Testis (tissue), 3 donors: ENCODE measurements around the gene ULK4. TPM values are rescaled to one million over a fixed set of nuclear protein-coding genes. Genes with fewer than 3 reads are reported as not detected.
"Not testable (repeated sequence)": the region's sequence is repeated elsewhere in the genome, so short reads cannot be mapped to it uniquely, and the experiment has no call there.

Source experiments
- DNase-seq: peaks from one replicate; pipeline ENCODE4 v3.0.0-alpha.2; 2019
- H3K27ac ChIP-seq, 2 donors: fragments of 200-600 bp; sonication (generic); one replicate each; pipeline ENCODE4 v1.5.1; 2019
- H3K27me3 ChIP-seq: fragments of 200-600 bp; sonication (generic); one replicate; pipeline ENCODE4 v1.5.1; 2019
- H3K36me3 ChIP-seq: fragments of 200-600 bp; sonication (generic); one replicate; pipeline ENCODE4 v1.5.1; 2017; ENCODE audit warnings: low read depth; ENCODE audit errors: missing control alignments
- H3K4me1 ChIP-seq: fragments of 200-600 bp; sonication (generic); one replicate; pipeline ENCODE4 v1.5.1; 2019
- H3K4me3 ChIP-seq, 2 donors: fragments of 200-600 bp; sonication (generic); one replicate each; pipeline ENCODE4 v1.5.1; 2017 to 2019
- H3K9me3 ChIP-seq: fragments of 200-600 bp; sonication (generic); one replicate; pipeline ENCODE4 v1.5.1; 2017
- POLR2A ChIP-seq: fragments of 450-650 bp; IDR thresholded peaks from one replicate; pipeline ENCODE4 v1.6.1; 2017; ENCODE audit warnings: antibody characterized with exemption, mild to moderate bottlenecking, moderate library complexity
- WGBS, 2 donors: methylation state at CpG; one replicate each; pipeline ENCODE4 v1.1.5; 2018; 5-methylcytosine and 5-hydroxymethylcytosine counted together
- intact Hi-C: fragments of 100-400 bp; cut with DNase I; formaldehyde crosslinking; loops from one replicate; pipeline ENCODE4 v1.15.1; 2023; ENCODE audit warnings: low total_unique reads
- polyA plus RNA-seq: library from polyadenylated mRNA; stranded (reverse); fragments of 350-450 nt; fragmentation: Illumina TruSeq; extraction: RNeasy Lipid Tissue Mini Kit (QIAGEN cat#74804); gene quantifications from one replicate; pipeline ENCODE4 v1.2.3, GENCODE V29; 2014; ENCODE audit warnings: low read depth, low replicate concordance; ENCODE audit not compliant: insufficient read depth
- total RNA-seq, 2 donors: library from RNA; depleted of rRNA; stranded (reverse); fragments of >200 nt; gene quantifications; one replicate each; pipeline ENCODE4 v1.2.3, GENCODE V29; 2016
- TF ChIP-seq, protein P1 (sequence below), 3 experiments: fragments of 450-650 bp in 2 of 3; fragments of 200-600 bp in 1 of 3; sonication (generic) in 1 of 3; IDR thresholded peaks; one replicate each; pipeline ENCODE4 v1.5.1; 2016 to 2019; ENCODE audit warnings: antibody characterized with exemption in 3 of 3, mild to moderate bottlenecking in 2 of 3, moderate library complexity in 1 of 3

The ULK4 gene
- total and polyA plus RNA-seq, 3 donors from 2014 or later: 45.7 to 91.6 (median 47.4) TPM

GRCh38 chr3:41880387-41880786, 81.5 kb downstream of the ULK4 start:
- Histone ChIP-seq H3K4me1 (no peaks in the 10 kb centered on the region), H3K4me3 (no peak overlapping the region), H3K27ac (no peak overlapping the region), H3K36me3 (no peaks in the 10 kb centered on the region), H3K27me3 (no peaks in the 10 kb centered on the region), H3K9me3 (no peaks in the 10 kb centered on the region)
- WGBS, 2 donors: 69 to 84% methylated on average over 2 of the region's 2 CpGs
- DNase-seq: no peak
- TF ChIP-seq, protein P1, sequence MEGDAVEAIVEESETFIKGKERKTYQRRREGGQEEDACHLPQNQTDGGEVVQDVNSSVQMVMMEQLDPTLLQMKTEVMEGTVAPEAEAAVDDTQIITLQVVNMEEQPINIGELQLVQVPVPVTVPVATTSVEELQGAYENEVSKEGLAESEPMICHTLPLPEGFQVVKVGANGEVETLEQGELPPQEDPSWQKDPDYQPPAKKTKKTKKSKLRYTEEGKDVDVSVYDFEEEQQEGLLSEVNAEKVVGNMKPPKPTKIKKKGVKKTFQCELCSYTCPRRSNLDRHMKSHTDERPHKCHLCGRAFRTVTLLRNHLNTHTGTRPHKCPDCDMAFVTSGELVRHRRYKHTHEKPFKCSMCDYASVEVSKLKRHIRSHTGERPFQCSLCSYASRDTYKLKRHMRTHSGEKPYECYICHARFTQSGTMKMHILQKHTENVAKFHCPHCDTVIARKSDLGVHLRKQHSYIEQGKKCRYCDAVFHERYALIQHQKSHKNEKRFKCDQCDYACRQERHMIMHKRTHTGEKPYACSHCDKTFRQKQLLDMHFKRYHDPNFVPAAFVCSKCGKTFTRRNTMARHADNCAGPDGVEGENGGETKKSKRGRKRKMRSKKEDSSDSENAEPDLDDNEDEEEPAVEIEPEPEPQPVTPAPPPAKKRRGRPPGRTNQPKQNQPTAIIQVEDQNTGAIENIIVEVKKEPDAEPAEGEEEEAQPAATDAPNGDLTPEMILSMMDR (IDR thresholded peaks at IDR 0.05): no peak
- no peak for TF ChIP-seq POLR2A
- intact Hi-C loops: loop anchor here (10.0 kb wide), 1 partner anchor 1556 kb away; no protein-coding TSS in a partner anchor

GRCh38 chr3:41877741-41878140, 84.2 kb downstream of the ULK4 start:
- intact Hi-C loops: loop anchor here (10.0 kb wide), 1 partner anchor 1293 kb away; no protein-coding TSS in a partner anchor
- not testable (repeated sequence) for H3K9me3 ChIP-seq, H3K4me3 ChIP-seq, H3K27me3 ChIP-seq, DNase-seq, H3K4me1 ChIP-seq, H3K36me3 ChIP-seq, H3K27ac ChIP-seq
- WGBS, 2 donors: 97 to 98% methylated on average over 9 of the region's 9 CpGs

GRCh38 chr3:41874022-41874421, 87.9 kb downstream of the ULK4 start:
- Histone ChIP-seq H3K9me3 (no peaks in the 10 kb centered on the region), H3K27ac (no peak overlapping the region), H3K4me1 (no peaks in the 10 kb centered on the region), H3K27me3 (no peaks in the 10 kb centered on the region), H3K4me3 (no peak overlapping the region), H3K36me3 (no peaks in the 10 kb centered on the region)
- no peak for DNase-seq
- intact Hi-C loops: loop anchor here (10.0 kb wide), 1 partner anchor 1289 kb away; no protein-coding TSS in a partner anchor
- 86 to 92% methylated on average over 4 of the region's 4 CpGs for WGBS, 2 donors
- TF ChIP-seq, protein P1 (IDR thresholded peaks at IDR 0.05): no peak
- TF ChIP-seq POLR2A: no peak

GRCh38 chr3:41872157-41872556, 89.7 kb downstream of the ULK4 start:
- Histone ChIP-seq H3K27ac (no peak overlapping the region), H3K9me3 (no peaks in the 10 kb centered on the region), H3K4me1 (no peaks in the 10 kb centered on the region), H3K4me3 (no peak overlapping the region), H3K36me3 (no peaks in the 10 kb centered on the region), H3K27me3 (no peaks in the 10 kb centered on the region)
- intact Hi-C loops: loop anchor here (10.0 kb wide), 1 partner anchor 1287 kb away; no protein-coding TSS in a partner anchor
- no peak for DNase-seq
- TF ChIP-seq, protein P1 (IDR thresholded peaks at IDR 0.05): no peak
- TF ChIP-seq POLR2A: no peak
- WGBS, 2 donors: 88 to 91% methylated on average over 1 of the region's 1 CpG

DNA sequence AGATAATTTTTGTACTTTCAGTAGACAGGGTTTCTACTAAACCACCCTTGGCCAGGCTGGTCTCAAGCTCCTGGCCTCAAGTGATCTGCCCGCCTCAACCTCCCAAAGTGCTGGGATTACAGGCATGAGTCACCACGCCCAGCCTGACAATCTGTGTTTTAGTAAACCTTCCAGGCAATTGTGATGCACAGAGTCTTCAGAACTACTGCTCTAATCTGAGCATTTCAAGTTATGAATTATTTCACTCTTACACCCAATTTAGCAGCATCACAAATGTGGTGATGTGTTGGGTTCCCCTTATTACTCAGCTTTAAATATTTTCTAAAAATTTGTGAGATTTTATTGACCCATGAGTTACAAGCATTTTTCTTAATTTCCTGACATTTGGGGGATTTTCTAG, 94.4 kb downstream of the ULK4 start:
- intact Hi-C loops: no loop called here
- Histone ChIP-seq H3K36me3 (no peaks in the 10 kb centered on the region), H3K4me1 (no peaks in the 10 kb centered on the region), H3K27me3 (no peaks in the 10 kb centered on the region), H3K27ac (no peak overlapping the region), H3K9me3 (no peaks in the 10 kb centered on the region), H3K4me3 (no peak overlapping the region)
- 84 to 98% methylated on average over 2 of the region's 2 CpGs for WGBS, 2 donors
- TF ChIP-seq, protein P1 (IDR thresholded peaks at IDR 0.05): no peak
- no peak for TF ChIP-seq POLR2A
- DNase-seq: no peak
